CD14-positive monocyte (primary cell): ENCODE measurements around the gene FBXO17. TPM values are rescaled to one million over a fixed set of nuclear protein-coding genes. Genes with fewer than 3 reads are reported as not detected.
A peak's percentile ranks its signal among the peaks of the same experiment; 100 is the strongest.

ENCODE experiments used
- DNase-seq, 3 donors: peaks; one replicate each; pipeline ENCODE4 v3.0.0-alpha.2; 2011 to 2022
- H2AFZ ChIP-seq: 2 replicates; pipeline ENCODE4 v1.6.0; 2012; ENCODE audit warnings: mild to moderate bottlenecking, low read depth, low read length, inconsistent platforms; ENCODE audit not compliant: insufficient read depth, poor library complexity, severe bottlenecking
- H3K27ac ChIP-seq, 2 donors: 1 replicate in 1 of 2; 2 replicates in 1 of 2; pipeline ENCODE4 v1.5.1; 2012 to 2013; ENCODE audit warnings: low read length in 2 of 2, control low read depth in 1 of 2, inconsistent platforms in 1 of 2, low read depth in 1 of 2, mild to moderate bottlenecking in 1 of 2
- H3K27me3 ChIP-seq, 2 donors: one replicate each; pipeline versions ENCODE4 v1.6.0 to v1.6.1; 2011 to 2013; ENCODE audit warnings: low read length in 2 of 2; ENCODE audit not compliant: control insufficient read depth in 2 of 2, insufficient read depth in 2 of 2
- H3K36me3 ChIP-seq, 2 donors: replicated peaks in 1 of 2; 1 replicate in 1 of 2; 2 replicates in 1 of 2; pipeline versions ENCODE4 v1.5.1 to v1.6.1; 2012 to 2013; ENCODE audit warnings: low read length in 2 of 2, control low read depth in 1 of 2, inconsistent platforms in 1 of 2, mild to moderate bottlenecking in 1 of 2; ENCODE audit not compliant: insufficient read depth in 2 of 2, control insufficient read depth in 1 of 2
- H3K4me1 ChIP-seq, 2 donors: 1 replicate in 1 of 2; 2 replicates in 1 of 2; pipeline versions ENCODE4 v1.5.1 to v1.6.1; 2012 to 2013; ENCODE audit warnings: low read length in 2 of 2, control low read depth in 1 of 2, inconsistent platforms in 1 of 2, mild to moderate bottlenecking in 1 of 2, moderate library complexity in 1 of 2; ENCODE audit not compliant: insufficient read depth in 2 of 2, control insufficient read depth in 1 of 2
- H3K4me2 ChIP-seq: replicated peaks from 2 replicates; pipeline ENCODE3; 2012; ENCODE audit warnings: low read length, moderate library complexity, mild to moderate bottlenecking; ENCODE audit not compliant: poor library complexity, severe bottlenecking; ENCODE audit errors: extremely low read depth
- H3K4me3 ChIP-seq, 3 experiments: fragments of 200-600 bp in 1 of 3; sonication (generic) in 1 of 3; replicated peaks in 1 of 3; 1 replicate in 2 of 3; 2 replicates in 1 of 3; pipeline ENCODE4 v1.5.1; 2011 to 2013; ENCODE audit warnings: low read length in 3 of 3, mild to moderate bottlenecking in 3 of 3, control low read depth in 2 of 3, low read depth in 2 of 3, inconsistent platforms in 1 of 3, moderate library complexity in 1 of 3
- H3K79me2 ChIP-seq: 2 replicates; pipeline ENCODE4 v1.6.0; 2012; ENCODE audit warnings: mild to moderate bottlenecking, control low read depth, inconsistent platforms, low read length, moderate library complexity; ENCODE audit not compliant: insufficient read depth
- H3K9ac ChIP-seq: 2 replicates; pipeline ENCODE4 v1.6.0; 2017; ENCODE audit warnings: low read length, mild to moderate bottlenecking; ENCODE audit not compliant: insufficient read depth, poor library complexity, severe bottlenecking
- H3K9me3 ChIP-seq, 2 donors: replicated peaks in 1 of 2; 1 replicate in 1 of 2; 2 replicates in 1 of 2; pipeline versions ENCODE4 v1.5.1 to v1.6.1; 2012 to 2013; ENCODE audit warnings: low read length in 2 of 2, control low read depth in 1 of 2; ENCODE audit not compliant: control insufficient read depth in 1 of 2, insufficient read depth in 1 of 2
- H4K20me1 ChIP-seq: 2 replicates; pipeline ENCODE4 v1.6.0; 2012; ENCODE audit warnings: mild to moderate bottlenecking, low read length, control low read depth, moderate library complexity; ENCODE audit not compliant: insufficient read depth
- H3K27ac Mint-ChIP-seq, 7 donors: one replicate each; pipeline ENCODE4 v1.8.0; 2020; ENCODE audit warnings: mild to moderate bottlenecking in 7 of 7, mixed read lengths in 7 of 7, moderate library complexity in 6 of 7, inconsistent platforms in 2 of 7
- H3K27me3 Mint-ChIP-seq, 3 donors: one replicate each; pipeline ENCODE4 v1.8.0; 2021 to 2022; ENCODE audit warnings: low read depth in 3 of 3, mild to moderate bottlenecking in 3 of 3, mixed read lengths in 3 of 3, moderate library complexity in 3 of 3, inconsistent platforms in 1 of 3
- H3K36me3 Mint-ChIP-seq, 2 donors: one replicate each; pipeline ENCODE4 v1.8.0; 2020; ENCODE audit warnings: mixed read lengths in 2 of 2, inconsistent platforms in 1 of 2, mild to moderate bottlenecking in 1 of 2
- H3K4me1 Mint-ChIP-seq: one replicate; pipeline ENCODE4 v1.8.0; 2020; ENCODE audit warnings: mild to moderate bottlenecking, mixed read lengths
- H3K4me3 Mint-ChIP-seq, 2 donors: one replicate each; pipeline ENCODE4 v1.8.0; 2020; ENCODE audit warnings: mild to moderate bottlenecking in 2 of 2, mixed read lengths in 2 of 2, moderate library complexity in 1 of 2
- H3K9me3 Mint-ChIP-seq, 7 donors: one replicate each; pipeline ENCODE4 v1.8.0; 2020 to 2022; ENCODE audit warnings: mixed read lengths in 7 of 7, mild to moderate bottlenecking in 6 of 7, moderate library complexity in 6 of 7, inconsistent platforms in 2 of 7
- WGBS: methylation state at CpG from one replicate; pipeline ENCODE4 v1.1.5; 2013; ENCODE audit warnings: missing lambda C conversion rate; ENCODE audit not compliant: insufficient coverage; 5-methylcytosine and 5-hydroxymethylcytosine counted together
- intact Hi-C, 2 donors: fragments of 100-400 bp; cut with micrococcal nuclease; formaldehyde crosslinking; loops; one replicate each; pipeline versions ENCODE4 v1.15.0 to v1.15.1; 2023
- polyA plus RNA-seq, 3 donors: library from polyadenylated mRNA; depleted of rRNA in 1 of 3; unstranded in 2 of 3; stranded (reverse) in 1 of 3; fragments of 300-500 nt in 2 of 3; fragments of >200 nt in 1 of 3; fragmentation: Illumina TruSeq in 2 of 3; gene quantifications; 1 replicate in 2 of 3; 2 replicates in 1 of 3; pipeline ENCODE4 v1.2.3, GENCODE V29; 2012 to 2021
- TF ChIP-seq, protein P1 (sequence below): fragments of 200-600 bp; IDR thresholded peaks from one replicate; pipeline ENCODE4 v1.8.0; 2022; ENCODE audit warnings: antibody characterized with exemption, mild to moderate bottlenecking

FBXO17 gene
- polyA plus RNA-seq, 3 donors, result not detected

DNA sequence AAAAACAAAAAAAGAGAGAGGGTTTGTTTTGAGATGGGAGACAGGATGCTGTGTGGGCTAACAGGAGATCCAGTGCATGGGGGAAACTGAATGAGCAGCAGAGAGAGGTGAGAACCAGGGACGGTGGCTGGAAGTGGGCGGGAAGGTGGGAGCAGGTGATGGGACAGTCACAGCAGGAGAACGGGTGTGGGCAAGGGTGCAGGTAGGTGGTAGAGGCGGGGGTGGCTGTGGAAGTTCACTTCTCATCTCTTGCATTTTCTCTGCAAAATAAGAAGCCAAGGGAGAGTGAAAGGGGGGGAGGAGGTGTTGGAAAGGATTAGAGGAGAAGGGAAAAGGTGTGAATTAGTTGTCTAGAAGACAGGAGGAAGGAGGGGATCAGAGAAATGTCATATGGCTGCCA is 21.9 kb downstream of the FBXO17 start:
- TF ChIP-seq, protein P1, sequence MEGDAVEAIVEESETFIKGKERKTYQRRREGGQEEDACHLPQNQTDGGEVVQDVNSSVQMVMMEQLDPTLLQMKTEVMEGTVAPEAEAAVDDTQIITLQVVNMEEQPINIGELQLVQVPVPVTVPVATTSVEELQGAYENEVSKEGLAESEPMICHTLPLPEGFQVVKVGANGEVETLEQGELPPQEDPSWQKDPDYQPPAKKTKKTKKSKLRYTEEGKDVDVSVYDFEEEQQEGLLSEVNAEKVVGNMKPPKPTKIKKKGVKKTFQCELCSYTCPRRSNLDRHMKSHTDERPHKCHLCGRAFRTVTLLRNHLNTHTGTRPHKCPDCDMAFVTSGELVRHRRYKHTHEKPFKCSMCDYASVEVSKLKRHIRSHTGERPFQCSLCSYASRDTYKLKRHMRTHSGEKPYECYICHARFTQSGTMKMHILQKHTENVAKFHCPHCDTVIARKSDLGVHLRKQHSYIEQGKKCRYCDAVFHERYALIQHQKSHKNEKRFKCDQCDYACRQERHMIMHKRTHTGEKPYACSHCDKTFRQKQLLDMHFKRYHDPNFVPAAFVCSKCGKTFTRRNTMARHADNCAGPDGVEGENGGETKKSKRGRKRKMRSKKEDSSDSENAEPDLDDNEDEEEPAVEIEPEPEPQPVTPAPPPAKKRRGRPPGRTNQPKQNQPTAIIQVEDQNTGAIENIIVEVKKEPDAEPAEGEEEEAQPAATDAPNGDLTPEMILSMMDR, result no peak

DNA sequence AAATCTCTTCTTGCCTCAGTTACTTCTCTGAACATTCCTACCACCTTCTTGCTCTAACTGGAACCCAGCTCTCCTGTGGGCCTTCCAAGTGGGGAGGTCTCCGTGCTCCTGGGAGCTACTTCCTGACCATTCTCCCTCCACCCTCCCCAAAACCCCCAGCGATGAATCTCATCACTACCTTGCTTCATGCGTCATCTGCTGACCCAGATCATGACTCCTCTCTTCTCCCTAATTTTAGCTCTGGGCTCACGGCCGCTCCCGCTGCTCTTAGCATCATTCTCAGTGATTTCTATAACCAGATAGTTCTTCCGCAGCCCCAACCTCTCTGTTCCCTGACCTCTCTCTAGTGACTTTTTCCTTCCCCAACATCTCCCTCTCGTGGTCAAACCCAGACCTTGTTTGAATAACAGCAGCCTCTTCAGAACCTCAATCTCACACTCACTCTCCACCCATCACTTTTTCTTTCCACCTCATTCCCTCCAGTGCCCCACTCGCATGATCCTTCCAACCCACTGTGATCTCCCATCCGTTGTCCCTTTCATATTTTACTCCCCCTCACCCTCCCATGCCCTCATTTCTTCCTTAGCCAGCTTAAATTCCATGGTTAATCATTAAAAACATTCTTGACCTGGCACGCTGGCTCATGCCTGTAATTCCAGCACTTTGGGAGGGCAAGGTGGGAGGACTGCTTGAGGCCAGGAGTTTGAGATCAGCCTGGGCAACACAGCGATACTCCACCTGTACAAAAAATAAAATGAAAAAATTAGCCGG is 23.0 kb downstream of the FBXO17 start:
- no peak overlapping the region for H3K4me2 ChIP-seq
- no peak overlapping the region for H2AFZ ChIP-seq
- H3K9me3 ChIP-seq, result no peaks in the 10 kb centered on the region
- H3K4me1 ChIP-seq, result peaks cover 7 to 10% of the 10 kb centered on the region in 2 donors
- H3K9me3 Mint-ChIP-seq, result peaks cover 0 to 10% (median 8%) of the 10 kb centered on the region in 7 donors
- TF ChIP-seq, protein P1, result peak; percentile 31
- H3K9ac ChIP-seq, result no peak overlapping the region
- no peak overlapping the region for H3K27ac Mint-ChIP-seq
- WGBS, result 40% methylated on average over 10 of the region's 13 CpGs
- peak overlapping the region in 1 of 2 donors; percentile 11 for H3K4me3 Mint-ChIP-seq
- H3K27ac ChIP-seq, result no peak overlapping the region
- no peaks in the 10 kb centered on the region for H3K36me3 ChIP-seq
- H4K20me1 ChIP-seq, result no peaks in the 10 kb centered on the region
- peaks cover 11% of the 10 kb centered on the region for H3K4me1 Mint-ChIP-seq
- H3K27me3 ChIP-seq, result peaks cover 0 to 14% of the 10 kb centered on the region in 2 donors
- no peak for DNase-seq
- no peaks in the 10 kb centered on the region for H3K36me3 Mint-ChIP-seq
- H3K27me3 Mint-ChIP-seq, result peaks cover 30 to 52% (median 44%) of the 10 kb centered on the region in 3 donors
- no peak overlapping the region for H3K4me3 ChIP-seq
- no peaks in the 10 kb centered on the region for H3K79me2 ChIP-seq
- intact Hi-C loops, result no loop called here

More for the DNA sequence above, 21.9 kb downstream of the FBXO17 start:
- H2AFZ ChIP-seq, result no peak overlapping the region
- H3K4me3 ChIP-seq, result no peak overlapping the region
- no peaks in the 10 kb centered on the region for H3K36me3 Mint-ChIP-seq
- H3K9ac ChIP-seq, result no peak overlapping the region
- WGBS, result 92% methylated on average over 2 of the region's 4 CpGs
- intact Hi-C loops, result no loop called here
- H3K4me1 Mint-ChIP-seq, result peaks cover 11% of the 10 kb centered on the region
- H3K27me3 Mint-ChIP-seq, result peaks cover 28 to 45% (median 42%) of the 10 kb centered on the region in 3 donors
- peaks cover 7 to 10% of the 10 kb centered on the region in 2 donors for H3K4me1 ChIP-seq
- H3K4me3 Mint-ChIP-seq, result no peak overlapping the region
- no peaks in the 10 kb centered on the region for H3K36me3 ChIP-seq
- H4K20me1 ChIP-seq, result no peaks in the 10 kb centered on the region
- no peak overlapping the region for H3K27ac Mint-ChIP-seq
- no peaks in the 10 kb centered on the region for H3K9me3 ChIP-seq
- H3K4me2 ChIP-seq, result no peak overlapping the region
- H3K79me2 ChIP-seq, result no peaks in the 10 kb centered on the region
- peaks cover 0 to 14% of the 10 kb centered on the region in 2 donors for H3K27me3 ChIP-seq
- DNase-seq, result no peak
- peaks cover 0 to 14% (median 8%) of the 10 kb centered on the region in 7 donors for H3K9me3 Mint-ChIP-seq
- no peak overlapping the region for H3K27ac ChIP-seq
